Mammary epithelial cell (primary cell): ENCODE results near the gene CACYBP.

Experiments used
- CTCF ChIP-seq, 2 donors: IDR thresholded peaks in 1 of 2; conservative IDR thresholded peaks in 1 of 2; 2 replicates each; pipeline ENCODE4 v1.5.1; 2011 to 2012; ENCODE audit warnings: inconsistent platforms in 2 of 2, low read length in 2 of 2, mild to moderate bottlenecking in 2 of 2, control low read depth in 1 of 2, low read depth in 1 of 2; ENCODE audit not compliant: insufficient read depth in 1 of 2; ENCODE audit errors: extremely low read depth in 1 of 2
- EZH2 ChIP-seq: IDR thresholded peaks from 2 replicates; pipeline ENCODE4 v1.6.1; 2012; ENCODE audit warnings: low read length, inconsistent platforms, borderline replicate concordance

GRCh38 chr1:174996476-174996875 is 3.3 kb upstream of the CACYBP start:
- no peak for TF ChIP-seq CTCF (conservative IDR thresholded peaks at IDR 0.05 in 1 of 2, IDR thresholded peaks at IDR 0.05 in 1 of 2; ENCODE audit: extremely low read depth in 1 of 2, insufficient read depth in 1 of 2, low read depth in 1 of 2, low read length in 2 of 2)
- no peak for TF ChIP-seq EZH2
